Loucy (cell line): ENCODE data around the gene PROM2.

ENCODE experiments used
- CTCF ChIP-seq: fragments of 200-600 bp; sonication (generic); conservative IDR thresholded peaks from 2 replicates; pipeline ENCODE4 v1.5.1; 2014; ENCODE audit warnings: mild to moderate bottlenecking, antibody characterized with exemption, low read length
- EZH2phosphoT487 ChIP-seq: fragments of 200-600 bp; IDR thresholded peaks from 2 replicates; pipeline ENCODE4 v1.6.1; 2018; ENCODE audit warnings: antibody characterized with exemption, mild to moderate bottlenecking, moderate library complexity, borderline replicate concordance

GRCh38 chr2:95277246-95277906 is 3.1 kb downstream of the PROM2 start:
- TF ChIP-seq CTCF, result no peak
- no peak for TF ChIP-seq EZH2phosphoT487
